ENCODE results near the gene USP49. TPM values are rescaled to one million over a fixed set of nuclear protein-coding genes. Genes with fewer than 3 reads are reported as not detected.

The USP49 gene
- total and polyA plus RNA-seq, 10 of the 15 experiments (the other 5 are each of a cell fraction or from before 2014, with no cell fraction given) = 1.0 to 7.7 (median 4.3) TPM

DNA sequence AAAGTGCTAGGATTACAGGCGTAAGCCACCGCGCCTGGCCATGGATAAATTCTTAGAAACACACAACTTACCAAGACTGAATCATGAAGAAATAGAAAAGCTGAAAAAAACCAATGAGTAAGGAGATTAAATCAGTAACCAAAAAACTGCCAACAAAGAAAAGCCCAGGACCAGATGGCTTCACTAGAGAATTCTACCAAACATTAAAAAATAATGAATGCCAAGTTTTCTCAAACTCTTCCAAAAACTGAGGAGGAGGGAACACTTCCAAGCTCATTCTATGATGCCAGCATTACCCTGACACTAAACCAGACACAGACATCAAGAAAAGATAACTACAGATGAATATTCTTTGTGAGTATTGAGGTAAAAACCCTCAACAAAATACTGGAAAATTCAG lies 44.3 kb downstream of the USP49 start (continued):
- no peak for TF ChIP-seq HDAC6 (IDR thresholded peaks at IDR 0.05; ENCODE audit: unreplicated experiment)
- no peak for TF ChIP-seq SUPT20H (IDR thresholded peaks at IDR 0.05; ENCODE audit: borderline replicate concordance, control insufficient read depth, low read depth, low read length)
- TF ChIP-seq, protein P1, sequence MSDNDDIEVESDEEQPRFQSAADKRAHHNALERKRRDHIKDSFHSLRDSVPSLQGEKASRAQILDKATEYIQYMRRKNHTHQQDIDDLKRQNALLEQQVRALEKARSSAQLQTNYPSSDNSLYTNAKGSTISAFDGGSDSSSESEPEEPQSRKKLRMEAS (IDR thresholded peaks at IDR 0.05; ENCODE audit: low read depth, low read length) = no peak
- no peak for TF ChIP-seq YY1 (IDR thresholded peaks at IDR 0.05; ENCODE audit: low read depth, low read length)
- TF ChIP-seq SRF (IDR thresholded peaks at IDR 0.05; ENCODE audit: low read depth in 2 of 2, low read length in 2 of 2) = no peak

DNA sequence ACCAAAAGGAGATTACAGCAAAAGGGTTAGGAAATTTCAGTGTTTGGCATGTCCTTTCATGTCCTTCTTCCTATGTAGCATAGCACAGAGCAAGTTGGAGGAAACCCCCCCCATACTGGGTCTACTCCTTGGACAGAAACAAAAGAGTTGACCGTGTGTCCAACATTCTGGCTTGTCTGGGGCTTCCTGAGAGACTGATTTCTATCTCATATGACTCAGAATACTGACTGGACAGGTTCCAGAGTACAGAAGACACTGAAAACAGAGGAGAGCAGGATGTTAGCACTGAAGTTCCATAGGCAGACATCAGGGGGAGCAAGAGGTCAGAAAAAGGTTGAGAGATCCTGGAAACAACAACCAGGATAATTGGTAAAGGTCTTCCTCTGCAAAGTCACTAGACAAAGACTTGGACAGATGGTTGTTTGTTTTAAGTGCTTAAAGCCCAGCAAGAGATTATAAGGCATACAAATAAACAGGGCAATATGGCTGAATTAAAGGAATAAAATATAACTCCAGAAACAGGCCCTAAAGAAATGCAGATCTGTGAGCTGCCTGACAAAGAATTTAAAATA lies 48.4 kb downstream of the USP49 start:
- H3K9ac ChIP-seq (ENCODE audit: control insufficient read depth, insufficient read depth, low read length) = no peak overlapping the region
- RAD21 ChIA-PET (ENCODE audit: unreplicated experiment) = interaction anchor here (0.7 to 4.8 kb wide), 6 partner anchors 62 to 368 kb away, joined by 3 to 46 read pairs (median 5); partner anchors contain the start of genes BYSL and MED20
- no peaks in the 10 kb centered on the region for H4K20me1 ChIP-seq (ENCODE audit: control insufficient read depth, insufficient read depth)
- SMC1A ChIA-PET (ENCODE audit: uncharacterized antibody, unreplicated experiment) = interaction anchor here (0.6 to 6.3 kb wide), 20 partner anchors 9 to 359 kb away, joined by 3 to 114 read pairs (median 3); partner anchors contain the start of gene TAF8
- in situ Hi-C loops (cut with MboI) (loop anchor here (5.0 kb wide), 1 partner anchor 196 kb away; no protein-coding TSS in a partner anchor), intact Hi-C loops (cut with micrococcal nuclease; ENCODE audit: unreplicated experiment) (loop anchor here (1.0 to 5.0 kb wide), 3 partner anchors 76 to 198 kb away; partner anchors contain the start of genes BYSL and MED20)
- H3K27me3 ChIP-seq (replicated peaks in 1 of 2; ENCODE audit: control insufficient read depth in 2 of 2, insufficient read depth in 2 of 2, low read length in 1 of 2) = no peaks in the 10 kb centered on the region
- CTCF ChIA-PET = interaction anchor here (0.6 to 10.6 kb wide), 29 partner anchors 9 to 402 kb away, joined by 3 to 181 read pairs (median 4); partner anchors contain the start of genes BYSL and MED20
- POLR2A ChIA-PET = interaction anchor here (0.5 to 1.0 kb wide), 2 partner anchors 19 to 49 kb away, joined by 3 to 4 read pairs; no protein-coding TSS in a partner anchor
- H3K79me2 ChIP-seq (ENCODE audit: control insufficient read depth, insufficient read depth, low read length) = no peaks in the 10 kb centered on the region
- peak; percentile 86 for FAIRE-seq
- no TSS peak for BruUV-seq (replicated peaks)
- H3K4me2 ChIP-seq (ENCODE audit: control insufficient read depth, insufficient read depth) = no peak overlapping the region
- H3K27ac ChIP-seq (ENCODE audit: control insufficient read depth, insufficient read depth) = peak overlapping the region; percentile 41
- no peak overlapping the region for H3K4me3 ChIP-seq
- H2AFZ ChIP-seq (ENCODE audit: control insufficient read depth, low read depth, low read length) = peak overlapping the region; percentile 64
- H3K4me1 ChIP-seq (ENCODE audit: control insufficient read depth, insufficient read depth, low read length) = peaks cover 2% of the 10 kb centered on the region; the same call in 1 of the 2 replicates
- peak; percentile 95 for ATAC-seq
- no peaks in the 10 kb centered on the region for H3K9me3 ChIP-seq (replicated peaks; ENCODE audit: control insufficient read depth, insufficient read depth, low read length)
- WGBS (ENCODE audit: insufficient coverage, insufficient replicate concordance, low lambda C conversion rate, missing lambda C conversion rate) = 0% methylated on average over 1 of the region's 1 CpG
- DNase-seq (ENCODE audit: low read depth, low spot score) = peak; percentile 34
- no peaks in the 10 kb centered on the region for H3K36me3 ChIP-seq (ENCODE audit: control insufficient read depth in 2 of 2, insufficient read depth in 2 of 2, low read length in 1 of 2)
- TF ChIP-seq POLR2A (IDR thresholded peaks at IDR 0.05; ENCODE audit: low read depth, low read length) (no peak), BMI1 (IDR thresholded peaks at IDR 0.05; ENCODE audit: borderline replicate concordance) (no peak), CBFB (IDR thresholded peaks at IDR 0.05; ENCODE audit: low read depth) (no peak), STAT1 (conservative IDR thresholded peaks at IDR 0.05) (no peak), POLR2AphosphoS2 (IDR thresholded peaks at IDR 0.05; ENCODE audit: low read depth, low read length) (no peak), HDAC2 (IDR thresholded peaks at IDR 0.05) (no peak), RAD21 (IDR thresholded peaks at IDR 0.05; ENCODE audit: insufficient read depth, low read depth, low read length) (peak; percentile 85), ZNF622 (IDR thresholded peaks at IDR 0.05) (no peak), ZNF24 (IDR thresholded peaks at IDR 0.05) (no peak), FOXK2 (IDR thresholded peaks at IDR 0.05) (no peak)
- TF ChIP-seq, protein P2, sequence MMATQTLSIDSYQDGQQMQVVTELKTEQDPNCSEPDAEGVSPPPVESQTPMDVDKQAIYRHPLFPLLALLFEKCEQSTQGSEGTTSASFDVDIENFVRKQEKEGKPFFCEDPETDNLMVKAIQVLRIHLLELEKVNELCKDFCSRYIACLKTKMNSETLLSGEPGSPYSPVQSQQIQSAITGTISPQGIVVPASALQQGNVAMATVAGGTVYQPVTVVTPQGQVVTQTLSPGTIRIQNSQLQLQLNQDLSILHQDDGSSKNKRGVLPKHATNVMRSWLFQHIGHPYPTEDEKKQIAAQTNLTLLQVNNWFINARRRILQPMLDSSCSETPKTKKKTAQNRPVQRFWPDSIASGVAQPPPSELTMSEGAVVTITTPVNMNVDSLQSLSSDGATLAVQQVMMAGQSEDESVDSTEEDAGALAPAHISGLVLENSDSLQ (IDR thresholded peaks at IDR 0.05) = no peak
- TF ChIP-seq, protein P3, sequence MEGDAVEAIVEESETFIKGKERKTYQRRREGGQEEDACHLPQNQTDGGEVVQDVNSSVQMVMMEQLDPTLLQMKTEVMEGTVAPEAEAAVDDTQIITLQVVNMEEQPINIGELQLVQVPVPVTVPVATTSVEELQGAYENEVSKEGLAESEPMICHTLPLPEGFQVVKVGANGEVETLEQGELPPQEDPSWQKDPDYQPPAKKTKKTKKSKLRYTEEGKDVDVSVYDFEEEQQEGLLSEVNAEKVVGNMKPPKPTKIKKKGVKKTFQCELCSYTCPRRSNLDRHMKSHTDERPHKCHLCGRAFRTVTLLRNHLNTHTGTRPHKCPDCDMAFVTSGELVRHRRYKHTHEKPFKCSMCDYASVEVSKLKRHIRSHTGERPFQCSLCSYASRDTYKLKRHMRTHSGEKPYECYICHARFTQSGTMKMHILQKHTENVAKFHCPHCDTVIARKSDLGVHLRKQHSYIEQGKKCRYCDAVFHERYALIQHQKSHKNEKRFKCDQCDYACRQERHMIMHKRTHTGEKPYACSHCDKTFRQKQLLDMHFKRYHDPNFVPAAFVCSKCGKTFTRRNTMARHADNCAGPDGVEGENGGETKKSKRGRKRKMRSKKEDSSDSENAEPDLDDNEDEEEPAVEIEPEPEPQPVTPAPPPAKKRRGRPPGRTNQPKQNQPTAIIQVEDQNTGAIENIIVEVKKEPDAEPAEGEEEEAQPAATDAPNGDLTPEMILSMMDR (IDR thresholded peaks at IDR 0.05 in 2 of 3, conservative IDR thresholded peaks at IDR 0.05 in 1 of 3; ENCODE audit: control insufficient read depth in 2 of 3, extremely low read depth in 1 of 3, insufficient read depth in 1 of 3, low read depth in 3 of 3, low read length in 3 of 3) = peak; percentile 79 to 82 (median 80)
- TF ChIP-seq, protein P4, sequence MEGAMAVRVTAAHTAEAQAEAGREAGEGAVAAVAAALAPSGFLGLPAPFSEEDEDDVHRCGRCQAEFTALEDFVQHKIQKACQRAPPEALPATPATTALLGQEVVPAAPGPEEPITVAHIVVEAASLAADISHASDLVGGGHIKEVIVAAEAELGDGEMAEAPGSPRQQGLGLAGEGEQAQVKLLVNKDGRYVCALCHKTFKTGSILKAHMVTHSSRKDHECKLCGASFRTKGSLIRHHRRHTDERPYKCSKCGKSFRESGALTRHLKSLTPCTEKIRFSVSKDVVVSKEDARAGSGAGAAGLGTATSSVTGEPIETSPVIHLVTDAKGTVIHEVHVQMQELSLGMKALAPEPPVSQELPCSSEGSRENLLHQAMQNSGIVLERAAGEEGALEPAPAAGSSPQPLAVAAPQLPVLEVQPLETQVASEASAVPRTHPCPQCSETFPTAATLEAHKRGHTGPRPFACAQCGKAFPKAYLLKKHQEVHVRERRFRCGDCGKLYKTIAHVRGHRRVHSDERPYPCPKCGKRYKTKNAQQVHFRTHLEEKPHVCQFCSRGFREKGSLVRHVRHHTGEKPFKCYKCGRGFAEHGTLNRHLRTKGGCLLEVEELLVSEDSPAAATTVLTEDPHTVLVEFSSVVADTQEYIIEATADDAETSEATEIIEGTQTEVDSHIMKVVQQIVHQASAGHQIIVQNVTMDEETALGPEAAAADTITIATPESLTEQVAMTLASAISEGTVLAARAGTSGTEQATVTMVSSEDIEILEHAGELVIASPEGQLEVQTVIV (IDR thresholded peaks at IDR 0.05; ENCODE audit: borderline replicate concordance, partially characterized antibody) = no peak

All from GM12878 (cell line).